HEK293 (cell line): ENCODE results near the gene CELSR1.

Source experiments
- CTCF ChIA-PET: fragments of 350-600 bp; formaldehyde crosslinking; extraction: SDS; loops from one replicate; lab custom pipeline; 2021; ENCODE audit warnings: antibody characterized with exemption; lab: Yijun Ruan, JAX
- POLR2A ChIA-PET: fragments of 300-600 bp; formaldehyde crosslinking; extraction: SDS; loops from one replicate; lab custom pipeline; 2020; ENCODE audit warnings: antibody characterized with exemption, inconsistent platforms; lab: Yijun Ruan, JAX
- H3K27ac ChIP-seq: fragments of 200-500 bp; sonication (Bioruptor generic); 2 replicates; pipeline ENCODE4 v1.5.1; 2014; ENCODE audit warnings: low read depth, low read length, control low read depth, inconsistent platforms; ENCODE audit errors: extremely low read depth
- H3K36me3 ChIP-seq, 2 experiments: fragments of 200-500 bp in 1 of 2; sonication (Bioruptor generic) in 1 of 2; 1 replicate in 1 of 2; 2 replicates in 1 of 2; pipeline ENCODE4 v1.5.1; 2014 to 2017; ENCODE audit warnings: inconsistent platforms in 2 of 2, low read length in 2 of 2; ENCODE audit not compliant: control insufficient read depth in 2 of 2, insufficient read depth in 1 of 2
- H3K4me1 ChIP-seq: fragments of 200-500 bp; sonication (Bioruptor generic); 2 replicates; pipeline ENCODE4 v1.5.1; 2014; ENCODE audit warnings: mild to moderate bottlenecking, low read length, inconsistent platforms; ENCODE audit not compliant: control insufficient read depth, insufficient read depth
- H3K4me3 ChIP-seq: 2 replicates; pipeline ENCODE4 v1.5.1; 2011; ENCODE audit warnings: low read depth, mild to moderate bottlenecking, control low read depth, low read length, moderate library complexity
- H3K9me3 ChIP-seq: fragments of 200-500 bp; sonication (Bioruptor generic); 2 replicates; pipeline ENCODE4 v1.5.1; 2014; ENCODE audit warnings: low read depth, low read length, inconsistent platforms; ENCODE audit not compliant: control insufficient read depth, insufficient read depth
- CTCF ChIP-seq: fragments of 450-650 bp; formaldehyde crosslinking; IDR thresholded peaks from 2 replicates; pipeline ENCODE4 v1.5.1; 2016; ENCODE audit warnings: missing biosample characterization, missing genetic modification characterization
- EGR2 ChIP-seq: fragments of 450-650 bp; formaldehyde crosslinking; IDR thresholded peaks from 2 replicates; pipeline ENCODE4 v1.5.1; 2016; ENCODE audit warnings: low read depth, missing biosample characterization, missing genetic modification characterization
- IKZF3 ChIP-seq: fragments of 450-650 bp; IDR thresholded peaks from 2 replicates; pipeline ENCODE4 v1.5.0; 2018; ENCODE audit warnings: missing biosample characterization, mild to moderate bottlenecking, missing genetic modification characterization, moderate library complexity
- KLF9 ChIP-seq: fragments of 450-650 bp; formaldehyde crosslinking; IDR thresholded peaks from 2 replicates; pipeline ENCODE4 v1.5.1; 2016; ENCODE audit warnings: missing biosample characterization, missing genetic modification characterization, low read depth
- MEIS1 ChIP-seq: sonication (generic); formaldehyde crosslinking; IDR thresholded peaks from 2 replicates; pipeline ENCODE4 v1.8.1; 2022; ENCODE audit warnings: missing genetic modification reagents, mild to moderate bottlenecking, borderline replicate concordance
- OSR2 ChIP-seq: fragments of 450-650 bp; formaldehyde crosslinking; IDR thresholded peaks from 2 replicates; pipeline ENCODE4 v1.5.1; 2016; ENCODE audit warnings: missing biosample characterization, missing genetic modification characterization
- PRDM1 ChIP-seq: fragments of 450-650 bp; formaldehyde crosslinking; IDR thresholded peaks from 2 replicates; pipeline ENCODE4; 2016; ENCODE audit warnings: missing biosample characterization, missing genetic modification characterization
- SCRT1 ChIP-seq: fragments of 450-650 bp; formaldehyde crosslinking; IDR thresholded peaks from 2 replicates; pipeline ENCODE4 v1.5.1; 2016; ENCODE audit warnings: missing biosample characterization, missing genetic modification characterization, borderline replicate concordance
- WT1 ChIP-seq: fragments of 450-650 bp; formaldehyde crosslinking; IDR thresholded peaks from 2 replicates; pipeline ENCODE4 v1.5.1; 2016; ENCODE audit warnings: missing biosample characterization, missing genetic modification characterization
- ZFHX2 ChIP-seq: fragments of 450-650 bp; formaldehyde crosslinking; conservative IDR thresholded peaks from 2 replicates; pipeline ENCODE4 v1.5.1; 2016; ENCODE audit warnings: missing biosample characterization, missing genetic modification characterization
- ZIC2 ChIP-seq: fragments of 450-650 bp; formaldehyde crosslinking; IDR thresholded peaks from 2 replicates; pipeline ENCODE4 v1.5.1; 2016; ENCODE audit warnings: missing biosample characterization, missing genetic modification characterization
- ZNF112 ChIP-seq: fragments of 450-650 bp; formaldehyde crosslinking; IDR thresholded peaks from 2 replicates; pipeline ENCODE4 v1.5.0; 2017; ENCODE audit warnings: missing biosample characterization, missing genetic modification characterization
- ZNF140 ChIP-seq: fragments of 450-650 bp; formaldehyde crosslinking; IDR thresholded peaks from 2 replicates; pipeline ENCODE4 v1.5.1; 2016; ENCODE audit warnings: missing biosample characterization, missing genetic modification characterization
- ZNF146 ChIP-seq: fragments of 450-650 bp; formaldehyde crosslinking; IDR thresholded peaks from 2 replicates; pipeline ENCODE4 v1.5.1; 2016; ENCODE audit warnings: missing biosample characterization, missing genetic modification characterization
- ZNF16 ChIP-seq: fragments of 450-650 bp; formaldehyde crosslinking; IDR thresholded peaks from 2 replicates; pipeline ENCODE4 v1.5.1; 2016; ENCODE audit warnings: low read depth, missing biosample characterization, missing genetic modification characterization
- ZNF335 ChIP-seq: fragments of 450-650 bp; formaldehyde crosslinking; conservative IDR thresholded peaks from 2 replicates; pipeline ENCODE4 v1.5.1; 2016; ENCODE audit warnings: missing biosample characterization, missing genetic modification characterization
- ZNF366 ChIP-seq: fragments of 450-650 bp; formaldehyde crosslinking; conservative IDR thresholded peaks from 2 replicates; pipeline ENCODE4 v1.5.1; 2016; ENCODE audit warnings: missing biosample characterization, missing genetic modification characterization
- ZNF37A ChIP-seq: fragments of 450-650 bp; IDR thresholded peaks from 2 replicates; pipeline ENCODE4 v1.5.1; 2018; ENCODE audit warnings: missing biosample characterization, missing genetic modification characterization
- ZNF488 ChIP-seq: fragments of 450-650 bp; formaldehyde crosslinking; IDR thresholded peaks from 2 replicates; pipeline ENCODE4 v1.5.1; 2016; ENCODE audit warnings: missing biosample characterization, missing genetic modification characterization
- ZNF555 ChIP-seq: fragments of 450-650 bp; formaldehyde crosslinking; conservative IDR thresholded peaks from 2 replicates; pipeline ENCODE4 v1.5.1; 2017; ENCODE audit warnings: missing biosample characterization, mild to moderate bottlenecking, missing genetic modification characterization, inconsistent platforms
- ZNF626 ChIP-seq: fragments of 450-650 bp; sonication (Bioruptor Pico); formaldehyde crosslinking; IDR thresholded peaks from 2 replicates; pipeline ENCODE4 v1.5.1; 2018; ENCODE audit warnings: missing biosample characterization, missing genetic modification characterization, inconsistent platforms
- ZNF654 ChIP-seq: fragments of 450-650 bp; formaldehyde crosslinking; IDR thresholded peaks from 2 replicates; pipeline ENCODE4 v1.5.1; 2016; ENCODE audit warnings: low read depth, missing biosample characterization, missing genetic modification characterization
- ZNF701 ChIP-seq: fragments of 450-650 bp; formaldehyde crosslinking; IDR thresholded peaks from 2 replicates; pipeline ENCODE4 v1.5.1; 2016; ENCODE audit warnings: missing biosample characterization, missing genetic modification characterization
- ZSCAN18 ChIP-seq: fragments of 450-650 bp; formaldehyde crosslinking; IDR thresholded peaks from 2 replicates; pipeline ENCODE4 v1.5.1; 2016; ENCODE audit warnings: missing biosample characterization, missing genetic modification characterization
- TF ChIP-seq, protein P1 (sequence below): fragments of 450-650 bp; formaldehyde crosslinking; IDR thresholded peaks from 2 replicates; pipeline ENCODE4 v1.5.1; 2016; ENCODE audit warnings: missing biosample characterization, missing genetic modification characterization, borderline replicate concordance

CELSR1 gene

DNA sequence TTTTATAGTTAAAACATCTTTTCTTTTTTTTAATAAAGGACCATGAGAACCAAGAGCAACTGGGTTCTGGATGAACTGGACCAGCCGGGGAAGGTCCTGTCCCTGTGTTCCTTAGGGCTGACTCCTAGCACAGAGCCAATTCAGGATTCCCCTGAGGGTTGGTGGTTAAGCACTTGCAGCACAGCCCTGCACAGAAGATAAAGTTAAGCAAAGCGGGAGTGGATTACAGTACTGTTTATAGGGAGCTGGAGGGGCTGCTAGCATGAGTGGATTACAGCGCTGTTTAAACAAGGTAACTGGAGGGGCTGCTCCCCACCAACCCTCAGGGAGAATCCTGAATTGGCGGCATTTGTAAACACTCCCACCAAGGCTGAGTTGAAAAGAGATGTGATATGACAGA lies 90.6 kb downstream of the CELSR1 start (continued):
- peak; percentile 73 for TF ChIP-seq WT1 (tag by site-specific recombination)
- no peak for TF ChIP-seq ZNF16 (tag by site-specific recombination)
- TF ChIP-seq ZNF146 (tag by site-specific recombination) = no peak

DNA sequence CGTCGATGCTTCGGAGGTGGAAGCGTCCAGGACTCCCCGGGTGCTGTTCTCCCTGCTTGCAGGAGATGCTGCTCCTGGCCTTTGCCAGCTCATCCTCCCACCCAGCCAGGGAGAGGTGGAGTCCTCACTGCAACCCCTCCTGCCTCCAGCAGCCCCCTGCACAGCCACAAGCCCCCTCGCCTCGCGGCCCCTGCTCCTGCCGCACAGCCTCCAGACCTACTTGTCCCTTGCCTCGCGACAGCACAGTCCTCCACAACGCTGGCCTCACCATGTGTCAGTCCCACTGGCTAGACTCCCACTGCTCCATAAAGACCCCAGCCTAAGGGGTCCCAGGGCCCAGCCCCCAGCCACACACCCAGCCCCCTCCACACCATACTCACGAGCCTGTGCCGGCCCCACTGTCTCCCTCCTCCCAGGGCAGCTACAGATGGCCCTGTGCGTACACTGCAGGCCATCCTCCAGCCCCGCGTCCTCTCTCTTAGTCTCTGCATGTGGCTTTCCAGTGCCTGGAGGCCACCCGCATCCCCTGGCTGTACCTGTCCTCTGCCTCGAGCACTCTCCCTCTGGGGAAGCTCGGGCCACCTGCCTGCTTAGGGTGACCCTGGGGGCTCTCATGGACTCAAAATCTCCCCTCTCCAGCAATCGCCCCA lies 91.5 kb downstream of the CELSR1 start:
- POLR2A ChIA-PET = interaction anchor here (0.6 kb wide), 1 partner anchor 146 kb away, joined by 3 read pairs; no protein-coding TSS in a partner anchor
- H3K4me3 ChIP-seq = no peak overlapping the region
- no peak for TF ChIP-seq ZNF488 (tag by site-specific recombination)
- no peak for TF ChIP-seq ZNF335 (tag by site-specific recombination)
- no peak for TF ChIP-seq ZNF366 (tag by site-specific recombination)
- no peak for TF ChIP-seq MEIS1
- TF ChIP-seq ZNF654 (tag by site-specific recombination) = no peak
- no peak for TF ChIP-seq EGR2
- TF ChIP-seq ZIC2 (tag by site-specific recombination) = peak; percentile 43
- TF ChIP-seq ZNF555 = no peak
- TF ChIP-seq, all 188 proteins: peak for 1
- CTCF ChIA-PET = interaction anchor here (0.5 kb wide), 1 partner anchor 96 kb away, joined by 3 read pairs; no protein-coding TSS in a partner anchor
- no peaks in the 10 kb centered on the region for H3K36me3 ChIP-seq
- H3K9me3 ChIP-seq = no peaks in the 10 kb centered on the region
- 0 out of 2 replicates have a peak overlapping the region, but pooled peaks have one; percentile 1 for H3K27ac ChIP-seq
- peaks cover 14% of the 10 kb centered on the region for H3K4me1 ChIP-seq

DNA sequence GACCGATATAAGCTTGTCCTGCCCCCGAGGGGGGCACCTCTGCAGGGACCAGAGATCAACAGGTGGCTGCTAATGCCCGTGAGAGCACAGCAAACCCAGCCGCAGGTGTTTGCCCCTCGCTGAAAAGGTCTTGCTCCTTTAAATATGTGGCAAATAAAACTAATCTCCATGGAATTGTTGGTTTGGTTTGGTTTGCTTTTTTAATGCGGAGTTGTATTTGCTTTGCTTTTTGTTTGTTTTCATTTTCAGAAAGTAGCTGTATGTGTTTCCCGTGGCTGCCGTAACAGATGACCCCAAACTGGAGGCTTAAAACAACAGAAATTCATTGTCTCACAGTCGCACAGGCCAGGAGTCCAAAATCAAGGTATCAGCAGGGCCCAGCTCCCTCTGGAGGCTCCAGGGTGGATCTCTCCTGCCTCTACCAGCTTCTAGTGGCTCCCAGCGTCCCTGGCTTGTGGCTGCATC lies 93.0 kb downstream of the CELSR1 start:
- no peak overlapping the region for H3K27ac ChIP-seq
- ChIA-PET CTCF (interaction anchor here (0.7 to 1.2 kb wide), 3 partner anchors 41 to 76 kb away, joined by 3 to 4 read pairs (median 4); no protein-coding TSS in a partner anchor), POLR2A (interaction anchor here (0.7 kb wide), 1 partner anchor 17 kb away, joined by 3 read pairs; no protein-coding TSS in a partner anchor)
- H3K4me1 ChIP-seq = peaks cover 14% of the 10 kb centered on the region
- no peak overlapping the region for H3K4me3 ChIP-seq
- no peaks in the 10 kb centered on the region for H3K36me3 ChIP-seq
- H3K9me3 ChIP-seq = no peaks in the 10 kb centered on the region
- TF ChIP-seq ZNF112 (tag by site-specific recombination) (no peak), IKZF3 (no peak), ZFHX2 (tag by site-specific recombination) (no peak), EGR2 (no peak), ZNF488 (tag by site-specific recombination) (no peak), SCRT1 (tag by site-specific recombination) (peak; percentile 89), CTCF (tag by site-specific recombination) (0 out of 2 replicates have a peak, but pooled peaks have one; percentile 7), OSR2 (peak; percentile 51; the same call in 1 of the 2 replicates), ZNF626 (tag by site-specific recombination) (no peak), ZNF37A (tag by site-specific recombination) (no peak), ZSCAN18 (no peak), ZNF701 (tag by site-specific recombination) (no peak), KLF9 (tag by site-specific recombination) (no peak), WT1 (tag by site-specific recombination) (no peak), PRDM1 (tag by site-specific recombination) (no peak), ZNF140 (tag by site-specific recombination) (no peak)
- TF ChIP-seq, protein P1, sequence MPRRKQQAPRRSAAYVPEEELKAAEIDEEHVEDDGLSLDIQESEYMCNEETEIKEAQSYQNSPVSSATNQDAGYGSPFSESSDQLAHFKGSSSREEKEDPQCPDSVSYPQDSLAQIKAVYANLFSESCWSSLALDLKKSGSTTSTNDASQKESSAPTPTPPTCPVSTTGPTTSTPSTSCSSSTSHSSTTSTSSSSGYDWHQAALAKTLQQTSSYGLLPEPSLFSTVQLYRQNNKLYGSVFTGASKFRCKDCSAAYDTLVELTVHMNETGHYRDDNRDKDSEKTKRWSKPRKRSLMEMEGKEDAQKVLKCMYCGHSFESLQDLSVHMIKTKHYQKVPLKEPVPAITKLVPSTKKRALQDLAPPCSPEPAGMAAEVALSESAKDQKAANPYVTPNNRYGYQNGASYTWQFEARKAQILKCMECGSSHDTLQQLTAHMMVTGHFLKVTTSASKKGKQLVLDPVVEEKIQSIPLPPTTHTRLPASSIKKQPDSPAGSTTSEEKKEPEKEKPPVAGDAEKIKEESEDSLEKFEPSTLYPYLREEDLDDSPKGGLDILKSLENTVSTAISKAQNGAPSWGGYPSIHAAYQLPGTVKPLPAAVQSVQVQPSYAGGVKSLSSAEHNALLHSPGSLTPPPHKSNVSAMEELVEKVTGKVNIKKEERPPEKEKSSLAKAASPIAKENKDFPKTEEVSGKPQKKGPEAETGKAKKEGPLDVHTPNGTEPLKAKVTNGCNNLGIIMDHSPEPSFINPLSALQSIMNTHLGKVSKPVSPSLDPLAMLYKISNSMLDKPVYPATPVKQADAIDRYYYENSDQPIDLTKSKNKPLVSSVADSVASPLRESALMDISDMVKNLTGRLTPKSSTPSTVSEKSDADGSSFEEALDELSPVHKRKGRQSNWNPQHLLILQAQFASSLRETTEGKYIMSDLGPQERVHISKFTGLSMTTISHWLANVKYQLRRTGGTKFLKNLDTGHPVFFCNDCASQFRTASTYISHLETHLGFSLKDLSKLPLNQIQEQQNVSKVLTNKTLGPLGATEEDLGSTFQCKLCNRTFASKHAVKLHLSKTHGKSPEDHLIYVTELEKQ (tag by site-specific recombination) = no peak
